Measurements from ENCODE around the gene SEPTIN1.
A peak's percentile ranks its signal among the peaks of the same experiment; 100 is the strongest.

The SEPTIN1 gene

GRCh38 chr16:30372038-30372712 lies 10.2 kb downstream of the SEPTIN1 start:
- ChIA-PET CTCF (interaction anchor here (1.0 to 1.9 kb wide), 11 partner anchors 10 to 322 kb away, joined by 3 to 15 read pairs (median 6); partner anchors contain the start of genes CD2BP2, DCTPP1, SEPTIN1 and TBX6), POLR2A (interaction anchor here (1.4 to 1.9 kb wide), 2 partner anchors 10 to 46 kb away, joined by 3 to 9 read pairs; partner anchors contain the start of gene SEPTIN1)
- no peak for DNase-seq (ENCODE audit: extremely low spot score)
- TF ChIP-seq, protein P1, sequence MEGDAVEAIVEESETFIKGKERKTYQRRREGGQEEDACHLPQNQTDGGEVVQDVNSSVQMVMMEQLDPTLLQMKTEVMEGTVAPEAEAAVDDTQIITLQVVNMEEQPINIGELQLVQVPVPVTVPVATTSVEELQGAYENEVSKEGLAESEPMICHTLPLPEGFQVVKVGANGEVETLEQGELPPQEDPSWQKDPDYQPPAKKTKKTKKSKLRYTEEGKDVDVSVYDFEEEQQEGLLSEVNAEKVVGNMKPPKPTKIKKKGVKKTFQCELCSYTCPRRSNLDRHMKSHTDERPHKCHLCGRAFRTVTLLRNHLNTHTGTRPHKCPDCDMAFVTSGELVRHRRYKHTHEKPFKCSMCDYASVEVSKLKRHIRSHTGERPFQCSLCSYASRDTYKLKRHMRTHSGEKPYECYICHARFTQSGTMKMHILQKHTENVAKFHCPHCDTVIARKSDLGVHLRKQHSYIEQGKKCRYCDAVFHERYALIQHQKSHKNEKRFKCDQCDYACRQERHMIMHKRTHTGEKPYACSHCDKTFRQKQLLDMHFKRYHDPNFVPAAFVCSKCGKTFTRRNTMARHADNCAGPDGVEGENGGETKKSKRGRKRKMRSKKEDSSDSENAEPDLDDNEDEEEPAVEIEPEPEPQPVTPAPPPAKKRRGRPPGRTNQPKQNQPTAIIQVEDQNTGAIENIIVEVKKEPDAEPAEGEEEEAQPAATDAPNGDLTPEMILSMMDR (IDR thresholded peaks at IDR 0.05; ENCODE audit: control extremely low read depth, extremely low read depth, low read depth, missing control alignments): no peak

GRCh38 chr16:30371248-30371816 lies 11.0 kb downstream of the SEPTIN1 start:
- TF ChIP-seq, protein P1 (IDR thresholded peaks at IDR 0.05; ENCODE audit: control extremely low read depth, extremely low read depth, low read depth, missing control alignments): no peak
- CTCF ChIA-PET: interaction anchor here (0.8 to 1.9 kb wide), 17 partner anchors 9 to 322 kb away, joined by 3 to 15 read pairs (median 4); partner anchors contain the start of genes CD2BP2, DCTPP1, SEPTIN1 and TBX6
- no peak for DNase-seq (ENCODE audit: extremely low spot score)
- POLR2A ChIA-PET: interaction anchor here (0.5 to 1.9 kb wide), 8 partner anchors 8 to 279 kb away, joined by 3 to 11 read pairs (median 4); partner anchors contain the start of genes CD2BP2, SEPTIN1 and TBX6

DNA sequence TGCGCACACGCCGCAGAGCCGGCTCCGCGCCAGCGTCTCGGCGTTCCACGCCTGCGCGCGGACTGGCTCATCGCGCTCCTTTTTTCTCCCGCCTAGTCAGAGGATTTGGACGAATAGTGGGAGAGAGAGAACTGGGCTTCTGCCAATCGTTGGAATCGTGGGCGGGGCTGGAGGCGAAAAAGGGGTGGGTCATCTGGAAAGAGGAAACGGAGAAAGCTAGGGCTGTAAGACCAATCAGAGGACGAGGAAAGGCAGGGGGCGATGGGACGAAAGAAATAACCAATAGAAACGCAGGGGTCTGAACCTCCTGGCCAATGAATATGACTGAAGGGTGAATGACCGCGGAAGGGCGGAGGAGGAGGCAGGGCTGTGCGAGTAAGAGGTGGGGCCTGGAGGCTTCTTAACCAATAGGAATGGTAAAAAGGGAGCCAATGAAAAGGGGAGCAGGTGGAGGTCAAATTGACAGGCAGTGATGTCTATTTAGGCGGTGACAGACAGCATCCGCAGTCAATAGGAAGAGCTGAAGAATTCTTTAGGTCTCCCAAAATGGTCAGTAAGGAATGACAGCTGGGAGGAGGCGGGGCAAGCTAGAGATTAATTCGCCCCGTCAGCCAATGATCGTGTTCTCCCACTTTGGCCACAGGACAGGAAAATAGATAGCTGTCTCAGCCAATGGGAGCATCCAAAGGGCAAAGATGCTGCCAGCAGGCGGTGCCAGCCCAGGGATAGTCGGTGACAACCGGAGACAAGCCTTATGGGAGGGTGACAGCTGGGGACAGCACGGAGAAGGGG lies 11.7 kb downstream of the SEPTIN1 start, which contains the start of gene TBC1D10B:
TSS of gene TBC1D10B (minus strand) at position 39 of the 792 bp plus-strand sequence. CDS start 311 bp downstream, outside the sequence.
- ChIA-PET CTCF (interaction anchor here (0.7 to 1.9 kb wide), 20 partner anchors 10 to 323 kb away, joined by 3 to 15 read pairs (median 4); partner anchors contain the start of genes CD2BP2, DCTPP1, SEPTIN1 and TBX6), POLR2A (interaction anchor here (0.5 to 1.9 kb wide), 10 partner anchors 9 to 279 kb away, joined by 3 to 11 read pairs (median 4); partner anchors contain the start of genes CD2BP2, SEPTIN1 and TBX6)
- DNase-seq (ENCODE audit: extremely low spot score): peak; percentile 95
- TF ChIP-seq, protein P1 (IDR thresholded peaks at IDR 0.05; ENCODE audit: control extremely low read depth, extremely low read depth, low read depth, missing control alignments): no peak

- CTCF ChIA-PET: interaction anchor here (0.8 to 3.5 kb wide), 8 partner anchors 11 to 259 kb away, joined by 3 to 15 read pairs (median 6); partner anchors contain the start of genes CD2BP2 and ZNF771
- no peak for DNase-seq (ENCODE audit: extremely low spot score)
- TF ChIP-seq, protein P1 (IDR thresholded peaks at IDR 0.05; ENCODE audit: control extremely low read depth, extremely low read depth, low read depth, missing control alignments): peak; percentile 2
- POLR2A ChIA-PET: interaction anchor here (0.9 to 1.3 kb wide), 2 partner anchors 14 to 48 kb away, joined by 3 to 11 read pairs; partner anchors contain the start of gene CD2BP2
Measured at GRCh38 chr16:30369938-30370455, 12.4 kb downstream of the SEPTIN1 start.

- no peak for DNase-seq (ENCODE audit: extremely low spot score)
- CTCF ChIA-PET: interaction anchor here (0.7 to 3.5 kb wide), 6 partner anchors 11 to 241 kb away, joined by 3 to 14 read pairs (median 4); partner anchors contain the start of genes CD2BP2, DCTPP1, ZNF48 and ZNF689
Measured at GRCh38 chr16:30369091-30369937, 13.0 kb downstream of the SEPTIN1 start.

More at GRCh38 chr16:30369091-30369937, 13.0 kb downstream of the SEPTIN1 start:
- POLR2A ChIA-PET: interaction anchor here (0.9 to 1.4 kb wide), 3 partner anchors 10 to 49 kb away, joined by 3 to 5 read pairs (median 3); partner anchors contain the start of gene CD2BP2
- TF ChIP-seq, protein P1 (IDR thresholded peaks at IDR 0.05; ENCODE audit: control extremely low read depth, extremely low read depth, low read depth, missing control alignments): no peak
